HepG2 (cell line): ENCODE results near the gene CCL22. TPM values are rescaled to one million over a fixed set of nuclear protein-coding genes. Genes with fewer than 3 reads are reported as not detected.
A peak's percentile ranks its signal among the peaks of the same experiment; 100 is the strongest.

Experiments
- AGO1 ChIP-seq: fragments of 200-400 bp; formaldehyde crosslinking; IDR thresholded peaks from 2 replicates; pipeline ENCODE4 v1.6.1; 2017; ENCODE audit warnings: mild to moderate bottlenecking, low read depth, low read length, moderate library complexity; ENCODE audit not compliant: poor library complexity, severe bottlenecking
- EEA1 ChIP-seq: sonication (generic); formaldehyde crosslinking; IDR thresholded peaks from 2 replicates; pipeline ENCODE4 v1.5.1; 2020; ENCODE audit warnings: mild to moderate bottlenecking, missing genetic modification reagents, borderline replicate concordance
- EHMT2 ChIP-seq: fragments of 200-600 bp; sonication (generic); IDR thresholded peaks from 2 replicates; pipeline ENCODE4 v1.7.0; 2017; ENCODE audit warnings: antibody characterized with exemption, low read depth, low read length, borderline replicate concordance
- ELF4 ChIP-seq: sonication (generic); formaldehyde crosslinking; IDR thresholded peaks from 2 replicates; pipeline ENCODE4 v1.5.0; 2020; ENCODE audit warnings: missing genetic modification reagents, mild to moderate bottlenecking, moderate library complexity, borderline replicate concordance
- GATAD1 ChIP-seq: IDR thresholded peaks from 2 replicates; pipeline ENCODE4 v1.6.1; 2016; ENCODE audit warnings: missing genetic modification reagents, missing compliant biosample characterization
- GTF3A ChIP-seq: sonication (generic); formaldehyde crosslinking; conservative IDR thresholded peaks from 2 replicates; pipeline ENCODE4 v1.4.0; 2020; ENCODE audit warnings: mild to moderate bottlenecking, missing genetic modification reagents
- HDAC6 ChIP-seq: fragments of 200-600 bp; sonication (generic); IDR thresholded peaks from 2 replicates; pipeline ENCODE4 v1.7.0; 2017; ENCODE audit warnings: mild to moderate bottlenecking, antibody characterized with exemption, low read length, low read depth
- HMG20A ChIP-seq: IDR thresholded peaks from 2 replicates; pipeline ENCODE4 v1.6.1; 2016; ENCODE audit warnings: borderline replicate concordance
- HNF4G ChIP-seq, 2 experiments: sonication (generic) in 1 of 2; formaldehyde crosslinking in 1 of 2; IDR thresholded peaks; 2 replicates each; pipeline versions ENCODE4 v1.4.0 to v1.6.1; 2011 to 2020; ENCODE audit warnings: borderline replicate concordance in 2 of 2, low read depth in 2 of 2, mild to moderate bottlenecking in 2 of 2, low read length in 1 of 2, missing genetic modification reagents in 1 of 2, moderate library complexity in 1 of 2
- HNRNPH1 ChIP-seq: fragments of 200-400 bp; formaldehyde crosslinking; optimal IDR thresholded peaks from 2 replicates; pipeline ENCODE3; 2017; ENCODE audit warnings: mild to moderate bottlenecking, low read depth, low read length
- IRF2 ChIP-seq: IDR thresholded peaks from 2 replicates; pipeline ENCODE4 v1.6.1; 2018; ENCODE audit warnings: missing genetic modification reagents, missing compliant biosample characterization
- KLF6 ChIP-seq: IDR thresholded peaks from 2 replicates; pipeline ENCODE4 v1.8.0; 2016; ENCODE audit warnings: missing biosample characterization, missing genetic modification reagents
- MIER2 ChIP-seq: IDR thresholded peaks from 2 replicates; pipeline ENCODE4 v1.6.1; 2016; ENCODE audit warnings: missing biosample characterization, missing genetic modification reagents
- PITX1 ChIP-seq: sonication (generic); formaldehyde crosslinking; IDR thresholded peaks from 2 replicates; pipeline ENCODE4 v1.5.1; 2020; ENCODE audit warnings: mild to moderate bottlenecking, missing genetic modification reagents
- PLRG1 ChIP-seq: fragments of 450-650 bp; conservative IDR thresholded peaks from 2 replicates; pipeline ENCODE4 v1.6.1; 2016
- SP2 ChIP-seq: sonication (generic); formaldehyde crosslinking; IDR thresholded peaks from 2 replicates; pipeline ENCODE4 v1.5.1; 2020; ENCODE audit warnings: mild to moderate bottlenecking, missing genetic modification reagents
- SRSF9 ChIP-seq: fragments of 200-400 bp; formaldehyde crosslinking; IDR thresholded peaks from 2 replicates; pipeline ENCODE4 v1.6.1; 2018; ENCODE audit warnings: borderline replicate concordance, mild to moderate bottlenecking, low read depth, low read length; ENCODE audit not compliant: insufficient read depth, poor library complexity, severe bottlenecking
- TAF1 ChIP-seq: sonication (generic); formaldehyde crosslinking; IDR thresholded peaks from 2 replicates; pipeline ENCODE4 v1.4.0; 2020; ENCODE audit warnings: missing genetic modification reagents
- TCF7L2 ChIP-seq: IDR thresholded peaks from 2 replicates; pipeline ENCODE4 v1.6.1; 2011; ENCODE audit warnings: mild to moderate bottlenecking, low read depth, low read length, moderate library complexity
- ZBTB8A ChIP-seq: sonication (generic); formaldehyde crosslinking; IDR thresholded peaks from 2 replicates; pipeline ENCODE4 v1.4.0; 2020; ENCODE audit warnings: mild to moderate bottlenecking, low read depth, missing genetic modification reagents, borderline replicate concordance
- ZKSCAN1 ChIP-seq: fragments of 150-350 bp; IDR thresholded peaks from 2 replicates; pipeline ENCODE4 v1.6.1; 2014; ENCODE audit warnings: low read length
- ZNF232 ChIP-seq: sonication (generic); formaldehyde crosslinking; IDR thresholded peaks from 2 replicates; pipeline ENCODE4 v1.4.0; 2020; ENCODE audit warnings: missing genetic modification reagents, borderline replicate concordance
- ZNF552 ChIP-seq: sonication (generic); formaldehyde crosslinking; IDR thresholded peaks from 2 replicates; pipeline ENCODE4 v1.9.0; 2022; ENCODE audit warnings: missing genetic modification reagents, mild to moderate bottlenecking, borderline replicate concordance
- ZNF780A ChIP-seq: sonication (generic); formaldehyde crosslinking; IDR thresholded peaks from 2 replicates; pipeline ENCODE4 v1.8.0; 2022; ENCODE audit warnings: mild to moderate bottlenecking, missing genetic modification reagents, moderate library complexity
- polyA plus RNA-seq, 8 experiments: library from polyadenylated mRNA; depleted of rRNA in 3 of 8; stranded (reverse) in 7 of 8; unstranded in 1 of 8; fragments of >200 nt; fragmentation: Illumina TruSeq in 4 of 8; extraction: Trizol in 4 of 8; gene quantifications; 2 replicates each; pipeline versions ENCODE4 v1.2.1 to v1.2.3, GENCODE V29; 2011 to 2016; ENCODE audit warnings: low read depth in 4 of 8, missing spikeins in 1 of 8, mixed read lengths in 1 of 8; ENCODE audit not compliant: insufficient read depth in 1 of 8
- total RNA-seq, 5 experiments: library from RNA; depleted of rRNA; stranded (reverse); fragments of >200 nt; fragmentation: Illumina TruSeq; extraction: Trizol; gene quantifications; 2 replicates each; pipeline ENCODE4 v1.2.3, GENCODE V29; 2016; ENCODE audit warnings: low read depth in 1 of 5
- TF ChIP-seq, protein P1 (sequence below): sonication (generic); formaldehyde crosslinking; IDR thresholded peaks from 2 replicates; pipeline ENCODE4 v1.8.1; 2023; ENCODE audit warnings: missing genetic modification reagents, mild to moderate bottlenecking, borderline replicate concordance
- TF ChIP-seq, protein P2 (sequence below): sonication (generic); formaldehyde crosslinking; IDR thresholded peaks from 2 replicates; pipeline ENCODE4 v1.4.0; 2020; ENCODE audit warnings: missing genetic modification reagents, mild to moderate bottlenecking, borderline replicate concordance

The CCL22 gene
- total and polyA plus RNA-seq, 2 of the 13 experiments (the other 11 are each of a cell fraction or from before 2014, with no cell fraction given): not detected

DNA sequence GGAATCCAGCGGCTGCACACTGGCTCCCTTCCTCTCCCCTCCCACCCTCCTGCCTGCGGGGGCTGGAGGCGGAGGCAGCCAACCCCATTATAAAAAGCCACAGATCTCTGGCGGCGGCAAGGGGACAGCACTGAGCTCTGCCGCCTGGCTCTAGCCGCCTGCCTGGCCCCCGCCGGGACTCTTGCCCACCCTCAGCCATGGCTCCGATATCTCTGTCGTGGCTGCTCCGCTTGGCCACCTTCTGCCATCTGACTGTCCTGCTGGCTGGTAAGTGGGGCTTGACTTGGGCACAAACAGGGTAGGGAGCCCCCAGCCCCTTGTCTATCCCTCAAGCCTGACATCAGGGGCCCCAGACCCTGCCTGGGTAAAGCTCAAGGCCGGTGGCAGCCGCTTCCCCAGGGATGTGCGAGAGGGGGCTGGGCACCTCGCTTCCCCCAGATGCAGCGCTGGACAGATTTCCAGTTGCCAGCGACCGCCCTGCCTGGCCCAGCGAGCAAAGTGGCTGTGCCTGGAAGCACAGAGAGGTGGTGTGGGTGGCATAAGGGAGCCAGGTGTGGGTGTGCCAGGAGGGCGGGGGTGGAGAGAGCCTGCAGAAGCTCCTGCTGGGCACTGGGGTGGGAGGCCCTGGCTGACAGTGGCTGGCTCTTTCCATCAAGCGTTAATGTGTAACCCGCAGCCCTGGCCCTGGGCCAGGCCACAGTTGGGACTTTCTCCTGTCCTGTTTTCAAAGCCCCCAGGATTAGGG lies 14.0 kb downstream of the CCL22 start, which contains the start of gene CX3CL1 (continued):
- TF ChIP-seq HNF4G (IDR thresholded peaks at IDR 0.05; ENCODE audit: borderline replicate concordance, low read depth, low read length): peak; percentile 91
- TF ChIP-seq HNF4G (CRISPR knock-in tag; IDR thresholded peaks at IDR 0.05; ENCODE audit: borderline replicate concordance, low read depth): no peak; the same call in none of the 2 replicates
- TF ChIP-seq IRF2: 0 out of 2 replicates have a peak, but pooled peaks have one; percentile 60
- TF ChIP-seq ELF4: peak; percentile 67; the same call in 1 of the 2 replicates
- peak; percentile 86 for TF ChIP-seq TAF1 (CRISPR knock-in tag)
- TF ChIP-seq HDAC6: no peak
- no peak for TF ChIP-seq EHMT2
- TF ChIP-seq, protein P1, sequence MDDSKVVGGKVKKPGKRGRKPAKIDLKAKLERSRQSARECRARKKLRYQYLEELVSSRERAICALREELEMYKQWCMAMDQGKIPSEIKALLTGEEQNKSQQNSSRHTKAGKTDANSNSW: no peak; the same call in 1 of the 2 replicates
- TF ChIP-seq ZNF552 (CRISPR knock-in tag): peak; percentile 80; the same call in 1 of the 2 replicates
- TF ChIP-seq TCF7L2: no peak
- peak; percentile 77 for TF ChIP-seq AGO1
- no peak; the same call in 1 of the 2 replicates for TF ChIP-seq ZKSCAN1
- peak; percentile 99 for TF ChIP-seq PITX1 (CRISPR knock-in tag)
- peak; percentile 64; the same call in 1 of the 2 replicates for TF ChIP-seq GTF3A (CRISPR knock-in tag)
- TF ChIP-seq GATAD1: no peak
- no peak for TF ChIP-seq SRSF9
- peak; percentile 72 for TF ChIP-seq MIER2 (CRISPR knock-in tag)
- TF ChIP-seq SP2 (CRISPR knock-in tag): peak; percentile 54
- TF ChIP-seq ZNF232 (CRISPR knock-in tag): peak; percentile 49; the same call in 1 of the 2 replicates
- peak; percentile 93; the same call in 1 of the 2 replicates for TF ChIP-seq ZBTB8A (CRISPR knock-in tag)
- TF ChIP-seq HNRNPH1: no peak
- no peak; the same call in 1 of the 2 replicates for TF ChIP-seq EEA1 (CRISPR knock-in tag)
- no peak for TF ChIP-seq PLRG1
- peak; percentile 93 for TF ChIP-seq HMG20A
- peak; percentile 83; the same call in 1 of the 2 replicates for TF ChIP-seq ZNF780A (CRISPR knock-in tag)
- TF ChIP-seq, protein P2, sequence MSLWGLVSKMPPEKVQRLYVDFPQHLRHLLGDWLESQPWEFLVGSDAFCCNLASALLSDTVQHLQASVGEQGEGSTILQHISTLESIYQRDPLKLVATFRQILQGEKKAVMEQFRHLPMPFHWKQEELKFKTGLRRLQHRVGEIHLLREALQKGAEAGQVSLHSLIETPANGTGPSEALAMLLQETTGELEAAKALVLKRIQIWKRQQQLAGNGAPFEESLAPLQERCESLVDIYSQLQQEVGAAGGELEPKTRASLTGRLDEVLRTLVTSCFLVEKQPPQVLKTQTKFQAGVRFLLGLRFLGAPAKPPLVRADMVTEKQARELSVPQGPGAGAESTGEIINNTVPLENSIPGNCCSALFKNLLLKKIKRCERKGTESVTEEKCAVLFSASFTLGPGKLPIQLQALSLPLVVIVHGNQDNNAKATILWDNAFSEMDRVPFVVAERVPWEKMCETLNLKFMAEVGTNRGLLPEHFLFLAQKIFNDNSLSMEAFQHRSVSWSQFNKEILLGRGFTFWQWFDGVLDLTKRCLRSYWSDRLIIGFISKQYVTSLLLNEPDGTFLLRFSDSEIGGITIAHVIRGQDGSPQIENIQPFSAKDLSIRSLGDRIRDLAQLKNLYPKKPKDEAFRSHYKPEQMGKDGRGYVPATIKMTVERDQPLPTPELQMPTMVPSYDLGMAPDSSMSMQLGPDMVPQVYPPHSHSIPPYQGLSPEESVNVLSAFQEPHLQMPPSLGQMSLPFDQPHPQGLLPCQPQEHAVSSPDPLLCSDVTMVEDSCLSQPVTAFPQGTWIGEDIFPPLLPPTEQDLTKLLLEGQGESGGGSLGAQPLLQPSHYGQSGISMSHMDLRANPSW (CRISPR knock-in tag): peak; percentile 65
- TF ChIP-seq KLF6 (CRISPR knock-in tag): peak; percentile 72
